ENCODE measurements around the gene SDK1. TPM values are rescaled to one million over a fixed set of nuclear protein-coding genes. Genes with fewer than 3 reads are reported as not detected.
A peak's percentile ranks its signal among the peaks of the same experiment; 100 is the strongest.

The SDK1 gene
- total RNA-seq, 1 donor from 2014 or later: 37.6 TPM

GRCh38 chr7:4208586-4208985 is 907.5 kb downstream of the SDK1 start:
- Mint-ChIP-seq H3K27ac (no peak overlapping the region), H3K36me3 (ENCODE audit: insufficient read depth) (peaks cover 10% of the 10 kb centered on the region), H3K4me3 (ENCODE audit: low read depth) (no peak overlapping the region), H3K9me3 (ENCODE audit: low read depth) (no peaks in the 10 kb centered on the region), H3K4me1 (ENCODE audit: low read depth) (peaks cover 3% of the 10 kb centered on the region), H3K27me3 (no peaks in the 10 kb centered on the region)
- TF ChIP-seq CTCF (IDR thresholded peaks at IDR 0.05; ENCODE audit: unreplicated experiment): no peak
- DNase-seq (ENCODE audit: low spot score, unreplicated experiment): no peak

- DNase-seq (ENCODE audit: low spot score, unreplicated experiment): no peak
- H3K27ac Mint-ChIP-seq: no peak overlapping the region
- peaks cover 3% of the 10 kb centered on the region for H3K4me1 Mint-ChIP-seq (ENCODE audit: low read depth)
- no peak overlapping the region for H3K4me3 Mint-ChIP-seq (ENCODE audit: low read depth)
- TF ChIP-seq CTCF (IDR thresholded peaks at IDR 0.05; ENCODE audit: unreplicated experiment): no peak
- no peaks in the 10 kb centered on the region for H3K9me3 Mint-ChIP-seq (ENCODE audit: low read depth)
- no peaks in the 10 kb centered on the region for H3K27me3 Mint-ChIP-seq
- peaks cover 11% of the 10 kb centered on the region for H3K36me3 Mint-ChIP-seq (ENCODE audit: insufficient read depth)
These were observed 908.1 kb downstream of the SDK1 start for GRCh38 chr7:4209126-4209525.

GRCh38 chr7:4209966-4210365 is 908.9 kb downstream of the SDK1 start:
- DNase-seq (ENCODE audit: low spot score, unreplicated experiment): no peak
- Mint-ChIP-seq H3K36me3 (ENCODE audit: insufficient read depth) (peaks cover 11% of the 10 kb centered on the region), H3K27me3 (no peaks in the 10 kb centered on the region), H3K27ac (no peak overlapping the region), H3K4me3 (ENCODE audit: low read depth) (no peak overlapping the region), H3K9me3 (ENCODE audit: low read depth) (no peaks in the 10 kb centered on the region), H3K4me1 (ENCODE audit: low read depth) (no peaks in the 10 kb centered on the region)
- TF ChIP-seq CTCF (IDR thresholded peaks at IDR 0.05; ENCODE audit: unreplicated experiment): no peak

- no peak for TF ChIP-seq CTCF (IDR thresholded peaks at IDR 0.05; ENCODE audit: unreplicated experiment)
- H3K36me3 Mint-ChIP-seq (ENCODE audit: insufficient read depth): peaks cover 12% of the 10 kb centered on the region
These were observed 909.8 kb downstream of the SDK1 start for GRCh38 chr7:4210821-4211220.

GRCh38 chr7:4211261-4211660 is 910.2 kb downstream of the SDK1 start:
- no peak for TF ChIP-seq CTCF (IDR thresholded peaks at IDR 0.05; ENCODE audit: unreplicated experiment)
- Mint-ChIP-seq H3K27ac (no peak overlapping the region), H3K4me1 (ENCODE audit: low read depth) (no peaks in the 10 kb centered on the region), H3K4me3 (ENCODE audit: low read depth) (no peak overlapping the region), H3K9me3 (ENCODE audit: low read depth) (no peaks in the 10 kb centered on the region), H3K36me3 (ENCODE audit: insufficient read depth) (peaks cover 12% of the 10 kb centered on the region), H3K27me3 (no peaks in the 10 kb centered on the region)
- no peak for DNase-seq (ENCODE audit: low spot score, unreplicated experiment)

More at GRCh38 chr7:4210821-4211220, 909.8 kb downstream of the SDK1 start:
- no peaks in the 10 kb centered on the region for H3K4me1 Mint-ChIP-seq (ENCODE audit: low read depth)
- H3K27me3 Mint-ChIP-seq: no peaks in the 10 kb centered on the region
- no peak for DNase-seq (ENCODE audit: low spot score, unreplicated experiment)
- H3K27ac Mint-ChIP-seq: peak overlapping the region; percentile 54
- H3K4me3 Mint-ChIP-seq (ENCODE audit: low read depth): no peak overlapping the region
- no peaks in the 10 kb centered on the region for H3K9me3 Mint-ChIP-seq (ENCODE audit: low read depth)
